ENCODE data around the gene MSI1.

DNA sequence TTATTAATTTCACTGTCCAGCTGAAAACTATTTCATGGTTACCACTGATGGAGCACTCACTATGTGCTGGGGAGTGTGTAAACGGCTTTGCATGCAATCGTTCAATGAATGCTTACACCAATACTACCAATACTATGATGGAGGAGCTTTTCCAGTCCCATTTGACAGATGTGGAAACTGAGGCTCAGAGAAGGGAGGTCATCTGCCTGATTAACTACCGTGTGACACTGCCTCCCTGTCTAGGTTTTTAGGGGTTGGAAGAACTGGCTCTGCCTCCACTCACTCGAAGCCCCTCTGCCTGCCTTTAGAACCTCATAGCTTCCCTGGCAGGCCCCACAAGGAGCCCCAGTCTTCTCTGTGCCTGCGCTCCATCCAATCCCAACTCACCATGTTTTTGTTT is 11.9 kb downstream of the MSI1 start:
- TF ChIP-seq POLR2A (IDR thresholded peaks at IDR 0.05) (no peak), CTCF (IDR thresholded peaks at IDR 0.05) (no peak)
